DND-41 (cell line): Measurements from ENCODE around the gene TTYH1.

Experiments used
- ATAC-seq: fragments of 200-7000 bp; cut with Tn5 transposase; 3 replicates; pipeline ENCODE4 v1.9.1; 2021; ENCODE audit warnings: low read depth; ENCODE audit not compliant: insufficient read depth
- DNase-seq: peaks from one replicate; pipeline ENCODE4 v3.0.0-alpha.2; 2020
- H2AFZ ChIP-seq: 2 replicates; pipeline ENCODE4 v1.6.0; 2012; ENCODE audit warnings: low read depth, low read length
- H3K27ac ChIP-seq: 2 replicates; pipeline ENCODE4 v1.5.1; 2012; ENCODE audit warnings: low read length, inconsistent platforms
- H3K27me3 ChIP-seq: fragments of 200-600 bp; sonication (generic); 2 replicates; pipeline ENCODE4 v1.6.0; 2012; ENCODE audit warnings: low read length, mild to moderate bottlenecking, inconsistent platforms; ENCODE audit not compliant: insufficient read depth, poor library complexity
- H3K36me3 ChIP-seq: 2 replicates; pipeline ENCODE4 v1.5.1; 2012; ENCODE audit warnings: low read length, inconsistent platforms; ENCODE audit not compliant: insufficient read depth
- H3K4me1 ChIP-seq: 2 replicates; pipeline ENCODE4 v1.5.1; 2012; ENCODE audit warnings: mild to moderate bottlenecking, low read length; ENCODE audit not compliant: insufficient read depth
- H3K4me2 ChIP-seq: 2 replicates; pipeline ENCODE4 v1.6.0; 2012; ENCODE audit warnings: mild to moderate bottlenecking, moderate library complexity, low read length, inconsistent platforms; ENCODE audit not compliant: insufficient read depth
- H3K4me3 ChIP-seq, 2 experiments: fragments of 200-600 bp in 1 of 2; shearing (Covaris generic) in 1 of 2; 2 replicates each; pipeline ENCODE4 v1.5.1; 2012 to 2016; ENCODE audit warnings: inconsistent platforms in 2 of 2, low read length in 2 of 2, mild to moderate bottlenecking in 2 of 2, low read depth in 1 of 2, moderate library complexity in 1 of 2
- H3K79me2 ChIP-seq: 2 replicates; pipeline ENCODE4 v1.6.0; 2012; ENCODE audit warnings: low read length, inconsistent platforms; ENCODE audit not compliant: insufficient read depth
- H3K9ac ChIP-seq: 2 replicates; pipeline ENCODE4 v1.6.0; 2012; ENCODE audit warnings: low read depth, mild to moderate bottlenecking, inconsistent platforms, low read length, moderate library complexity
- H3K9me3 ChIP-seq: 2 replicates; pipeline ENCODE4 v1.5.1; 2012; ENCODE audit warnings: low read length, moderate library complexity, mild to moderate bottlenecking, inconsistent platforms; ENCODE audit not compliant: insufficient read depth, severe bottlenecking
- H4K20me1 ChIP-seq: 2 replicates; pipeline ENCODE4 v1.6.0; 2012; ENCODE audit warnings: low read length; ENCODE audit not compliant: insufficient read depth
- CTCF ChIP-seq: IDR thresholded peaks from 2 replicates; pipeline ENCODE4 v1.5.1; 2012; ENCODE audit warnings: borderline replicate concordance, low read length, moderate library complexity, mild to moderate bottlenecking; ENCODE audit not compliant: poor library complexity, severe bottlenecking; ENCODE audit errors: extremely low read depth
- EZH2 ChIP-seq: IDR thresholded peaks from 3 replicates; pipeline ENCODE4 v1.6.1; 2012; ENCODE audit warnings: borderline replicate concordance, low read depth, mild to moderate bottlenecking, moderate library complexity, low read length, inconsistent platforms; ENCODE audit not compliant: severe bottlenecking

The TTYH1 gene

GRCh38 chr19:54470276-54470887 is 55.1 kb downstream of the TTYH1 start:
- Histone ChIP-seq H3K36me3 (no peaks in the 10 kb centered on the region), H3K27me3 (peaks cover 21% of the 10 kb centered on the region), H3K79me2 (no peaks in the 10 kb centered on the region), H3K9me3 (no peaks in the 10 kb centered on the region), H3K9ac (no peak overlapping the region), H3K4me1 (no peaks in the 10 kb centered on the region), H2AFZ (no peak overlapping the region), H4K20me1 (0 out of 2 replicates have a peak, but pooled peaks cover 4% of the 10 kb centered on the region), H3K27ac (no peak overlapping the region), H3K4me2 (no peak overlapping the region), H3K4me3 (no peak overlapping the region)
- no peak for DNase-seq
- TF ChIP-seq CTCF (no peak), EZH2 (no peak)
- ATAC-seq = no peak

- H3K4me3 ChIP-seq = no peak overlapping the region
These were observed 55.9 kb downstream of the TTYH1 start for GRCh38 chr19:54470991-54471782.

GRCh38 chr19:54473071-54473891 is 58.0 kb downstream of the TTYH1 start, which contains the start of gene CDC42EP5:
CDC42EP5 (minus strand) TSS chr19:54473296; CDS start chr19:54465547, 7,749 bp downstream.
- no peak for DNase-seq
- no peaks in the 10 kb centered on the region for H3K4me1 ChIP-seq
- H3K9ac ChIP-seq = no peak within 1 kb of the TSS
- H3K79me2 ChIP-seq = no peaks in the 10 kb centered on the region
- no peak within 1 kb of the TSS for H3K4me3 ChIP-seq
- no peaks in the 10 kb centered on the region for H3K9me3 ChIP-seq
- H3K4me2 ChIP-seq = no peak within 1 kb of the TSS
- TF ChIP-seq CTCF (no peak), EZH2 (no peak)
- H4K20me1 ChIP-seq = 0 out of 2 replicates have a peak, but pooled peaks cover 4% of the 10 kb centered on the region
- H2AFZ ChIP-seq = no peak within 1 kb of the TSS
- no peak for ATAC-seq
- no peak within 1 kb of the TSS for H3K27ac ChIP-seq
- H3K36me3 ChIP-seq = no peaks in the 10 kb centered on the region
- peaks cover 21% of the 10 kb centered on the region for H3K27me3 ChIP-seq

More at GRCh38 chr19:54470991-54471782, 55.9 kb downstream of the TTYH1 start:
- DNase-seq = no peak
- no peaks in the 10 kb centered on the region for H3K9me3 ChIP-seq
- no peak overlapping the region for H3K27ac ChIP-seq
- TF ChIP-seq CTCF (no peak), EZH2 (no peak)
- no peak for ATAC-seq
- 0 out of 2 replicates have a peak, but pooled peaks cover 4% of the 10 kb centered on the region for H4K20me1 ChIP-seq
- H3K4me2 ChIP-seq = no peak overlapping the region
- H3K9ac ChIP-seq = no peak overlapping the region
- H3K79me2 ChIP-seq = no peaks in the 10 kb centered on the region
- H2AFZ ChIP-seq = no peak overlapping the region
- peaks cover 21% of the 10 kb centered on the region for H3K27me3 ChIP-seq
- no peaks in the 10 kb centered on the region for H3K4me1 ChIP-seq
- H3K36me3 ChIP-seq = no peaks in the 10 kb centered on the region
